Osteoblast (primary cell): ENCODE measurements around the gene CHD2. TPM values are rescaled to one million over a fixed set of nuclear protein-coding genes. Genes with fewer than 3 reads are reported as not detected.

Experiments
- DNase-seq: peaks from one replicate; pipeline ENCODE4 v3.0.0; 2011; ENCODE audit warnings: low spot score, mixed read lengths; ENCODE audit not compliant: insufficient read length; ENCODE audit errors: missing footprints
- H2AFZ ChIP-seq: 2 replicates; pipeline ENCODE4 v1.6.0; 2011; ENCODE audit warnings: mild to moderate bottlenecking, low read length
- H3K27ac ChIP-seq: 2 replicates; pipeline ENCODE4 v1.5.1; 2011; ENCODE audit warnings: mild to moderate bottlenecking, low read depth, low read length, moderate library complexity
- H3K27me3 ChIP-seq: 2 replicates; pipeline ENCODE4 v1.6.0; 2012; ENCODE audit warnings: mild to moderate bottlenecking, control low read depth, inconsistent platforms, low read length, moderate library complexity; ENCODE audit not compliant: insufficient read depth
- H3K36me3 ChIP-seq: 2 replicates; pipeline ENCODE4 v1.5.1; 2011; ENCODE audit warnings: mild to moderate bottlenecking, low read length, control low read depth, moderate library complexity; ENCODE audit not compliant: insufficient read depth
- H3K4me1 ChIP-seq: 2 replicates; pipeline ENCODE4 v1.5.1; 2011; ENCODE audit warnings: mild to moderate bottlenecking, low read length, control low read depth, moderate library complexity; ENCODE audit not compliant: insufficient read depth
- H3K4me2 ChIP-seq: 2 replicates; pipeline ENCODE4 v1.6.0; 2011; ENCODE audit warnings: mild to moderate bottlenecking, low read length; ENCODE audit not compliant: insufficient read depth
- H3K4me3 ChIP-seq: fragments of 200-600 bp; sonication (generic); 3 replicates; pipeline ENCODE4 v1.5.1; 2012; ENCODE audit warnings: mild to moderate bottlenecking, low read length, inconsistent platforms; ENCODE audit not compliant: insufficient read depth
- H3K79me2 ChIP-seq: 2 replicates; pipeline ENCODE4 v1.6.0; 2012; ENCODE audit warnings: mild to moderate bottlenecking, low read length, control low read depth, inconsistent platforms; ENCODE audit not compliant: insufficient read depth
- H3K9me3 ChIP-seq: 2 replicates; pipeline ENCODE4 v1.5.1; 2011; ENCODE audit warnings: low read depth, low read length, control low read depth
- H4K20me1 ChIP-seq: 2 replicates; pipeline ENCODE4 v1.6.0; 2012; ENCODE audit warnings: mild to moderate bottlenecking, low read length, control low read depth; ENCODE audit not compliant: insufficient read depth
- total RNA-seq: library from RNA; depleted of rRNA; stranded (reverse); fragments of >200 nt; gene quantifications from 2 replicates; pipeline ENCODE4 v1.2.3, GENCODE V29; 2012
- TF ChIP-seq, protein P1 (sequence below): IDR thresholded peaks from 2 replicates; pipeline ENCODE4 v1.5.1; 2011; ENCODE audit warnings: mild to moderate bottlenecking, low read depth, low read length, moderate library complexity; ENCODE audit errors: extremely low read depth

The CHD2 gene
- total RNA-seq, 1 donor = 98.8 TPM

DNA sequence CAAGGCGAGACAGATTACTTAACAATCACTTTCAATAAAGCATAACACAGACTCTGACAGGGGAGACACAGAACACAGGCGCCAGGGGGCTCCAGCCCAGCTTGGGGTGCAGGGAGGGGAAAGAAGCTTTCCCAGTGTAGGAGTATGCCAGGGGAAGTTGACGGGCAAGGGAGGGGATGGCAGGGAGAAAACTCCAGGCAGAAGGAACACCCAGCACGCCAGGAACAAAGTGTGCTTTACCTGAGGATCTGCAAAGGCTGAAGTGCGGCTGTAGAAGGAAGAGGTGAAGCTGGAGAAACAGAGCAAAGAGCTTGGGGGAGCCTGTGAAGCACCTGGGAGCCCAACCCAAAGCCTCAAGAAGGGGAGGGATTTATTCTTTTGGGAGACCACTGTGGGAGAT, 176.8 kb downstream of the CHD2 start:
- Histone ChIP-seq H4K20me1 (no peaks in the 10 kb centered on the region), H3K9me3 (no peaks in the 10 kb centered on the region), H3K4me1 (peaks cover 7% of the 10 kb centered on the region), H3K36me3 (no peaks in the 10 kb centered on the region), H3K4me3 (no peak overlapping the region), H3K79me2 (no peaks in the 10 kb centered on the region), H2AFZ (no peak overlapping the region), H3K27me3 (peaks cover 27% of the 10 kb centered on the region), H3K27ac (no peak overlapping the region), H3K4me2 (no peak overlapping the region)
- TF ChIP-seq, protein P1, sequence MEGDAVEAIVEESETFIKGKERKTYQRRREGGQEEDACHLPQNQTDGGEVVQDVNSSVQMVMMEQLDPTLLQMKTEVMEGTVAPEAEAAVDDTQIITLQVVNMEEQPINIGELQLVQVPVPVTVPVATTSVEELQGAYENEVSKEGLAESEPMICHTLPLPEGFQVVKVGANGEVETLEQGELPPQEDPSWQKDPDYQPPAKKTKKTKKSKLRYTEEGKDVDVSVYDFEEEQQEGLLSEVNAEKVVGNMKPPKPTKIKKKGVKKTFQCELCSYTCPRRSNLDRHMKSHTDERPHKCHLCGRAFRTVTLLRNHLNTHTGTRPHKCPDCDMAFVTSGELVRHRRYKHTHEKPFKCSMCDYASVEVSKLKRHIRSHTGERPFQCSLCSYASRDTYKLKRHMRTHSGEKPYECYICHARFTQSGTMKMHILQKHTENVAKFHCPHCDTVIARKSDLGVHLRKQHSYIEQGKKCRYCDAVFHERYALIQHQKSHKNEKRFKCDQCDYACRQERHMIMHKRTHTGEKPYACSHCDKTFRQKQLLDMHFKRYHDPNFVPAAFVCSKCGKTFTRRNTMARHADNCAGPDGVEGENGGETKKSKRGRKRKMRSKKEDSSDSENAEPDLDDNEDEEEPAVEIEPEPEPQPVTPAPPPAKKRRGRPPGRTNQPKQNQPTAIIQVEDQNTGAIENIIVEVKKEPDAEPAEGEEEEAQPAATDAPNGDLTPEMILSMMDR = no peak
- no peak for DNase-seq

Other genes starting within 250 kb of the CHD2 start
- 2.1 and 5.1 TPM in 2 replicates for gene FAM174B, start 244.5 kb upstream of the CHD2 start, total RNA-seq
- 2.5 and 3.2 TPM in 2 replicates for gene RGMA, start 188.9 kb downstream of the CHD2 start, total RNA-seq